Neutrophil (primary cell): ENCODE measurements around the gene SP1.
"Not testable (repeated sequence)": the region's sequence is repeated elsewhere in the genome, so short reads cannot be mapped to it uniquely, and the experiment has no call there.

Experiments
- H3K27ac ChIP-seq: fragments of 200-600 bp; sonication (generic); 2 replicates; pipeline ENCODE4 v1.5.1; 2016; ENCODE audit warnings: mild to moderate bottlenecking, moderate library complexity
- H3K27me3 ChIP-seq: fragments of 200-600 bp; sonication (generic); 2 replicates; pipeline ENCODE4 v1.6.0; 2016; ENCODE audit warnings: mild to moderate bottlenecking
- H3K36me3 ChIP-seq: fragments of 200-600 bp; sonication (generic); 2 replicates; pipeline ENCODE4 v1.5.1; 2017
- H3K4me1 ChIP-seq, 2 experiments: fragments of 200-600 bp in 1 of 2; sonication (generic) in 1 of 2; 1 replicate in 1 of 2; 2 replicates in 1 of 2; pipeline versions ENCODE4 v1.5.1 to v1.6.1; 2013 to 2016; ENCODE audit warnings: low read depth in 1 of 2, low read length in 1 of 2, mild to moderate bottlenecking in 1 of 2, moderate library complexity in 1 of 2; ENCODE audit not compliant: control insufficient read depth in 1 of 2, insufficient read depth in 1 of 2
- H3K4me3 ChIP-seq, 2 experiments: fragments of 200-600 bp in 1 of 2; sonication (generic) in 1 of 2; 1 replicate in 1 of 2; 2 replicates in 1 of 2; pipeline ENCODE4 v1.5.1; 2013 to 2016; ENCODE audit warnings: low read depth in 1 of 2, low read length in 1 of 2, mild to moderate bottlenecking in 1 of 2, moderate library complexity in 1 of 2
- H3K9me3 ChIP-seq: fragments of 200-600 bp; sonication (generic); 2 replicates; pipeline ENCODE4 v1.5.1; 2016
- TF ChIP-seq, protein P1 (sequence below): fragments of 200-600 bp; sonication (generic); IDR thresholded peaks from 2 replicates; pipeline ENCODE4 v1.5.1; 2016; ENCODE audit warnings: antibody characterized with exemption

Gene SP1

DNA sequence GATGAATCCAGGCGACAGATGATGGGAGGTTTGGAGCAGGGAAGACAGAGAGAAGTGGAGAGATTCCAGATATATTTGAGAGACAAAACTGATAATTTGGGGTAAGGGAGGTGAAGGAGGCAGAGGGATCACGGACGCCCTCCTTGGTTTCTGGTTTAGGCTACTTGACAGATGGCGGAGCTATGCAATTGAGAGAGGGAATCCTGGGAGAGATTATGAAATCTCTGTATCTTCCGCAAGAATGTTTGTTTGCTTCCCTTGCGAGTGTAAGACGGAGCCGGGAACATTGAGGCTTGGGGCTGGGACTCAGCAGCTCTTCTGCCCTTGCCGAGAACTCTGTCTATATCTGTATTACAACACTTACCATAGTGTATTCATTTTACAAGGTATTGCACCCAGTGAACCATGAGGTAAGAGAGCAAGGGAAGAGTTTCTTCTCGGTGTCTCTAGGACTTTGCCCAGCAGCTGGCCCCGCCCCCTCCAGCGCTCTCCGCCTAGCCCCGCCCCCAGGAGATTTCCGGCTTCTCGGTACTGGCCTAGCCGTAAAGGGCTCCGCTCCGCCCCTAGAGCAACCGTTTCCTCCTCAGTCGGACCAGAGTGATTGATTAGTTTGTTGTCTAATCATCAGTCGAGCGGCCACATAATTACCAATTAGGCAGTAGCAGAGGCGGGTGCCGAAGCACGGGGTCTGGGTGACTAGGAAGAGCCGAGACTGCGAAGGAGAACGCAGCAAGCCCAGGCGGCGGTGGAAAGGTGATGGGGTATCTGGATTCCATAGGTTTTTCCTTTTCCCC, 61.3 kb downstream of the SP1 start, which contains the start of gene PRR13:
TSS of gene PRR13 (plus strand) at position 695 of the 794 bp plus-strand sequence. CDS start 981 bp downstream, outside the sequence.
- Histone ChIP-seq H3K4me1 (peaks cover 44 to 53% of the 10 kb centered on the region in 2 experiments), H3K4me3 (peak within 1 kb of the TSS; percentile 94 to 96), H3K36me3 (peaks cover 35% of the 10 kb centered on the region), H3K27ac (peak within 1 kb of the TSS; percentile 96), H3K9me3 (no peaks in the 10 kb centered on the region), H3K27me3 (no peaks in the 10 kb centered on the region)
- TF ChIP-seq, protein P1, sequence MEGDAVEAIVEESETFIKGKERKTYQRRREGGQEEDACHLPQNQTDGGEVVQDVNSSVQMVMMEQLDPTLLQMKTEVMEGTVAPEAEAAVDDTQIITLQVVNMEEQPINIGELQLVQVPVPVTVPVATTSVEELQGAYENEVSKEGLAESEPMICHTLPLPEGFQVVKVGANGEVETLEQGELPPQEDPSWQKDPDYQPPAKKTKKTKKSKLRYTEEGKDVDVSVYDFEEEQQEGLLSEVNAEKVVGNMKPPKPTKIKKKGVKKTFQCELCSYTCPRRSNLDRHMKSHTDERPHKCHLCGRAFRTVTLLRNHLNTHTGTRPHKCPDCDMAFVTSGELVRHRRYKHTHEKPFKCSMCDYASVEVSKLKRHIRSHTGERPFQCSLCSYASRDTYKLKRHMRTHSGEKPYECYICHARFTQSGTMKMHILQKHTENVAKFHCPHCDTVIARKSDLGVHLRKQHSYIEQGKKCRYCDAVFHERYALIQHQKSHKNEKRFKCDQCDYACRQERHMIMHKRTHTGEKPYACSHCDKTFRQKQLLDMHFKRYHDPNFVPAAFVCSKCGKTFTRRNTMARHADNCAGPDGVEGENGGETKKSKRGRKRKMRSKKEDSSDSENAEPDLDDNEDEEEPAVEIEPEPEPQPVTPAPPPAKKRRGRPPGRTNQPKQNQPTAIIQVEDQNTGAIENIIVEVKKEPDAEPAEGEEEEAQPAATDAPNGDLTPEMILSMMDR = peak; percentile 38

DNA sequence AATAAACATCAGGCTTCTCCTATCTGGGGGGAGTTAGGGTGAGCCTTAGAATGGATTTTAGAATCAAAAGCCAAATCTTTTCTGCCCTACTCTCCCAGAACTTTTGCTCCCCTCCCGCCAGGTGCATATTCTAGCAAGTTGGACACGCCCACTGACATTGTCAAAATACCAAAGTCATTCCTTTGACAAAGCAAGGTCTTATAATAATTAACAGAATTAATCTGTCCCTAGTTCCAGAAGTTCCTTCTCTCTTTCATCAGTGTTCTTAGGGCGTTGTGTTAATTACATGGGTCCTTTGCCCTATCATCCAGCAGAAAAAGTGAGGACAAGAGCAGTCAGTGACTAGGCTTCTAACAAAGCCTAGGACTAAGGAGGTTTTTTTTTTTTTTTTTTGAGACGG, 64.0 kb downstream of the SP1 start:
- peak overlapping the region; percentile 96 for H3K27ac ChIP-seq
- H3K4me1 ChIP-seq = peaks cover 44 to 53% of the 10 kb centered on the region in 2 experiments
- H3K27me3 ChIP-seq = no peaks in the 10 kb centered on the region
- peaks cover 59% of the 10 kb centered on the region for H3K36me3 ChIP-seq
- TF ChIP-seq, protein P1 = no peak
- H3K4me3 ChIP-seq = peak overlapping the region in 1 of 2 experiments; percentile 96
- no peaks in the 10 kb centered on the region for H3K9me3 ChIP-seq

DNA sequence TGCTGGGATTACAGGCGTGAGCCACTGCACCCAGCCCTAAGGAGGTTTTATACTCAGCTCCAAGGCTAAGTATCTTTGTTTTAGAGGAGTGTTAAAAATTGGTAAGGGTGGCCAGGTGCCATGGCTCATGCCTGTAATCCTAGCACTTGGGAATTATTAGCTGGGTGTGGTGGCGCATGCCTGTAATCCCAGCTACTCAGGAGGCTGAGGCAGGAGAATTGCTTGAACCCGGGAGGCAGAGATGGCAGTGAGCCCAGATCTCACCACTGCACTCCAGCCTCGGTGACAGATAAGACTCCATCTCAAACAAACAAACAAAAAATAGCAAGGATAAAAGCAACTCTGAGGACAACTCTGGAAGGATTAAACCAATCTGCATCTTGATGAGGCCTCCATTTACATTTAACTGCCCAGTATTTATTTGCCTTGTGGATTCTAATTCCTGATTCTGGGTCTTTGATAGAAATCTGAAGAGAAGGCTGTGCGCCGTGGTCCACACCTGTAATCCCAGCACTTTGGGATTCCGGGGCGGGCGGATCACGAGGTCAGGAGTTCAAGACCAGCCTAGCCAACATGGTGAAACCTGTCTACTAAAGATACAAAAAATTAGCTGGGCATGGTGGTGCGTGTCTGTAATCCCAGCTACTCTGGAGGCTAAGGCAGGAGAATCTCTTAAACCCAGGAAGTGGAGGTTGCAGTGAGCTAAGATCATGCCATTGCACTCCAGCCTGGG, 64.8 kb downstream of the SP1 start:
- peak overlapping the region in 1 of 2 experiments; percentile 96 for H3K4me3 ChIP-seq
- H3K27ac ChIP-seq = peak overlapping the region; percentile 47
- H3K27me3 ChIP-seq, H3K9me3 ChIP-seq: not testable (repeated sequence)
- H3K4me1 ChIP-seq = peaks cover 44 to 53% of the 10 kb centered on the region in 2 experiments
- peaks cover 63% of the 10 kb centered on the region for H3K36me3 ChIP-seq

DNA sequence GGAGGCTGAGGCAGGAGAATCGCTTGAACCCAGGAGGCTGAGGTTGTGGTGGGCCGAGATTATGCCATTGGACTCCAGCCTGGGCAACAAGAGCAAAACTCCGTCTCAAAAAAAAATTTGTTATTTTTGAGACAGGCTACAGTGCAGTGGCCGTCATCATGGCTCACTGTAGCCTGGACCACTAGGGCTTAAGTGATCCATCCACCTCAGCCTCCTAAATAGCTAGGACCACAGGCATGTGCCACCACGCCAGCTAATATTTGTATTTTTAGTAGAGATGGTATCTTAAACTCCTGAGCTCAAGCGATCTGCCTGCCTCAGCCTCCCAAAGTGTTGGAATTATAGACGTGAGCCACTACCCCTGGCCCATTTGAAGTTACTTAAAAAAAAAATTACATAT, 71.0 kb downstream of the SP1 start:
- H3K4me3 ChIP-seq = no peak overlapping the region
- H3K4me1 ChIP-seq = peaks cover 22 to 23% of the 10 kb centered on the region in 2 experiments
- no peaks in the 10 kb centered on the region for H3K27me3 ChIP-seq
- TF ChIP-seq, protein P1 = no peak
- peaks cover 50% of the 10 kb centered on the region for H3K36me3 ChIP-seq
- no peak overlapping the region for H3K27ac ChIP-seq
- no peaks in the 10 kb centered on the region for H3K9me3 ChIP-seq

DNA sequence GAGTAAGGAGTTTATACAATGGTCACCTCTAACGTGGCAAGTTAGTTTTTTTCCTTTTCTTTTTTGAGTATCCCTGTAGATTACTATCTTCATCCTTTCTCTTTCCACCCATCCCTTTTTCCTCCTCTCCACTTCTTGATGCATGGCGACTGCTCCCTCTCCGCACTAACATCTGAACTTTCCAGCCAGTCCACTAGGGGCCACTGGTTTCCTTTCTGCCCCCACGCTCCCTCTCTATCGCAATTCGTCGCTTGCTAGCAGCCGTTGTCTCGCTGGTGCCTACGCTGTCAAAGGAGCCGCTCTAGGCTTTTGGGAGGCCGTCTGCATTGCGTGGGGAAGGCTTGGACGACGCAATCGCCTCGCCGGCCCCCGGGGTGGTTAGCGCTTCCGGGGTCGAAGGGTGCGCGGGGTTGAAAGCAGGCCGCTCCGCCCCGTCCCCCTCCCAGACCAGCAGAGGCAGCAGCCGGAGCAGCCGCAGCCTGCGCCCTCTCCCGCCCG, 71.7 kb downstream of the SP1 start, which contains the start of gene PCBP2:
TSS of gene PCBP2 (plus strand) at position 442 of the 498 bp plus-strand sequence. CDS start 2,699 bp downstream, outside the sequence.
- TF ChIP-seq, protein P1 = peak; percentile 94
- H3K36me3 ChIP-seq = peaks cover 50% of the 10 kb centered on the region

More for the DNA sequence above, 71.7 kb downstream of the SP1 start, which contains the start of gene PCBP2:
- H3K4me3 ChIP-seq = peak within 1 kb of the TSS; percentile 71 to 94
- H3K9me3 ChIP-seq = no peaks in the 10 kb centered on the region
- peaks cover 20 to 21% of the 10 kb centered on the region in 2 experiments for H3K4me1 ChIP-seq
- peak within 1 kb of the TSS; percentile 96 for H3K27ac ChIP-seq
- H3K27me3 ChIP-seq = no peaks in the 10 kb centered on the region
